ENCODE results near the gene EEPD1. TPM values are rescaled to one million over a fixed set of nuclear protein-coding genes. Genes with fewer than 3 reads are reported as not detected.

The EEPD1 gene
- total RNA-seq, 3 donors from 2014 or later: 0.63 to 1.4 (median 1.3) TPM

DNA sequence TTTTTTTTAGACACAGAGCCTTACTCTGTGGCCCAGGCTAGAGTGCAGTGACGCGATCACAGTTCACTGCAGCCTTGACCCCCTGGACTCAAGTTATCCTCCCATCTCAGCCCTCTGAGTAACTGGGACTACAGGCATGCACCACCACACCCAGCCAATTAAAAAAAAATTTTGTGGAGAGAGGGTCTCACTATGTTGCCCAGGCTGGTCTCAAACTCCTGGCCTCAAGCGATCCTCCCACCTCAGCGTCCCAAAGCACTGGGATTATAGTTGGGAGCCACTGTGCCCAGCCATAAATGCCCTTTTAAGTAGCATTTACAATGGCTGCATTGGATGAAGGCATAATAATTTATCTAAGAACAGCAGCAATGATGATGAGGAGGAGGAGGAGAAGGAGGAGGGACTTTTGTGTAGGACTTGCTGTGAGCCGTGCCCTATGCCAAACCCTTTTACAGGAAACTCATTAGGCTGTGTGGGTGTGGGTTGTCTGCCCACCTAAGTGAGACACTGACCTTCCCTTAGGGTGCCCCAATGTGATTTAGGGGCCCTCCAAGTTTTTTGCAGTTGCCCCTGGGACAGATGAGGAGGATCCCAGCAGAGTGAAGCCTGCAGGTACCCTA lies 51.1 kb downstream of the EEPD1 start:
- Mint-ChIP-seq H3K4me1 (ENCODE audit: low read depth) (peaks cover 53% of the 10 kb centered on the region), H3K27me3 (ENCODE audit: low read depth) (no peaks in the 10 kb centered on the region)

DNA sequence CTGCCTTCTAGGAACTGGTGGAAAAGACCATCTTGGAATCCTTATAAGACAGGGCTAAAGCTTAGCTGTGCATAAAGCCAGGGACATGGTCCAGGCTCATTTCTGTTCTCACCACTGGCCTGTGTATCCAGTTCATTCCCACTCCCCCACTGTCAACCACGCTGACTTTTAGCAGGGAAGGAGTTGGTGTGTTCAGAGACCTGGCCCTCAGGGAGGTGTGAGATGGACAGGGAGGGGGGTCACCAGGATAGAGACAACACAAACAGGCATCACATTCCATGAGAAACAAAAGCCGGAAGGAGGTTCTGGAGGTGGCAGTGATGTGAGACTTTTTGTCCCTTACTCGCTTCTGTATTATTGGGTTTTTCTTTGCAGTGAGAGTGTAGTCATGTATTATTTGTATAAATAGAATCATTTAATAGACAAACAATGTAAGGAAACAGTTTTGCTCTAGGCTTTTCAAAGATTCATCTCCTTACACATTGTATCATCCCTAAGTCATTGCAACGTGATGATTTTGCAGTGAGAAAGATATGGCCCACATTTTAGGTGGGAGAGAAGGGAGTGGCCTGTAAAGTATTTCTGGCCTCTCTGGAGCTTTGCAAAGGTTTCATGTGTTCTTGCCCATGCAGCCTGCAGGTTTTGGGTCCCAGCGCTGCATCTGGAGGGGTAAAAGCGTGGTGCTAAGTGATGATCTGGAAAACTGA lies 52.0 kb downstream of the EEPD1 start:
- peaks cover 2% of the 10 kb centered on the region for H3K27me3 Mint-ChIP-seq (ENCODE audit: low read depth)
- no peak for ATAC-seq
- no peaks in the 10 kb centered on the region for H3K36me3 Mint-ChIP-seq (ENCODE audit: insufficient read depth)
- no peaks in the 10 kb centered on the region for H3K9me3 Mint-ChIP-seq
- H3K4me1 Mint-ChIP-seq (ENCODE audit: low read depth): peaks cover 62% of the 10 kb centered on the region
- DNase-seq: no peak
- H3K4me3 Mint-ChIP-seq: no peak overlapping the region

More for the DNA sequence above, 51.1 kb downstream of the EEPD1 start:
- ATAC-seq: no peak
- Mint-ChIP-seq H3K4me3 (no peak overlapping the region), H3K9me3 (no peaks in the 10 kb centered on the region), H3K36me3 (ENCODE audit: insufficient read depth) (no peaks in the 10 kb centered on the region)
- DNase-seq: no peak

DNA sequence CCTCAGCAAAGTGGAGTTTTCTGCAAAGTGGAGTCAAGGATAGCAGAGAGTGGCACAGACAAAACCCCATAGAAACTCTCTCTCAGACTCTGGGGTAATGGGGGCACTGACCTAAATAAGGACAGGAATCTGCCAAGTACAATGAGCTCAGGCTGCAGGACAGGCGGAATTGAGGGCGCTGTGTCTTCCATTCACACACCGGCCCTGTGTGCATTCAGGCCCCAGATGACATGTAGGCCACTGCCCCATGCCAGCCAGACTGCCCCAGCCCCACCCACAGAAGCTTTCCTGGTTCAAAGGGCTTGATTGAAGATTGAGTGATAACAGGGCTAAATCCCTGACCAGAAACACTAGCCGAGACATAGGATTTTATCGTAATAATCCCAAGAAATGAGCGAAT lies 52.7 kb downstream of the EEPD1 start:
- no peak for ATAC-seq

DNA sequence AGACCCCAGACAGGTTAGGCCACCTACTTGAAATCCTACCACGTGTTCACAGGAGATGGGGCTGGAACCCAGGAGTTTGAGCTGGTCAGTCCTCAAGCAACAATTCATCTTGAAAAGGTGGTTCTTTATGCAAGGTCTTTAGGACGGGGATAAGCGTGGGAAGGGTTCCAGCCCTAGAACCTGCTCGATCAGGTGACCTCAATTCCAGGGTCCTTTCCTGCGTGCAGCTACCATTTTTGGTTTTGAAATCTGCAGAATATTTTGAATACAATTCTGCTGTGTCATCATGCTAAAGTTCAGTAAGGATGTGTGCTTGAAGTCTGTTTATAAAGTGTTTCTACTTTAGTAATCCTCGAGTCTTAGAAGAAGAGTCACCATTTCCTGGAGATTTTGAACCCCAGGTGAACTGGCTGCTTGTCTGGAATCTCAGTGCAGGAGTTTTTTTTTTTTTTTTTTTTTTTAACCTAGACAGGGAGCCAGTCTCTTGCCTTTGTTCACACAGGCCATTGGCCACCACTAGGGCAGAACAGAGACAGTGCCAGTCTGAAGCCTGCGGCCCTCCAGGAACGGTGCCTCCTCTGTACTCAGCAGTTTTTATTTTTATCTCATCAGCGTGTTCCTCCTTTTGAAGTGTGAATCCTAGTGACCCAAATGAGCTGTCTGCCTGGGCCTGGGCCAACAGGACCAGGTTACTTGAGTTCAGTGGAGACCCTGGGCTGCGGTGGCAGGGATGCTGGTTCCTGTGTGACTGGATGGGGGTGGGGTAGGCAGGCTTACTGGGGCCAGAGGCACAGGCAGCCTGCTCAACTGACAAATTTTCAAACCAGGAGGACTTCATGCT lies 54.6 kb downstream of the EEPD1 start:
- Mint-ChIP-seq H3K4me1 (ENCODE audit: low read depth) (peaks cover 53% of the 10 kb centered on the region), H3K27me3 (ENCODE audit: low read depth) (peaks cover 2% of the 10 kb centered on the region), H3K4me3 (no peak overlapping the region), H3K36me3 (ENCODE audit: insufficient read depth) (no peaks in the 10 kb centered on the region), H3K9me3 (no peaks in the 10 kb centered on the region)
- ATAC-seq (peak; percentile 40 to 49), DNase-seq (no peak)

More for the DNA sequence above, 52.7 kb downstream of the EEPD1 start:
- no peak for DNase-seq
- Mint-ChIP-seq H3K36me3 (ENCODE audit: insufficient read depth) (no peaks in the 10 kb centered on the region), H3K27me3 (ENCODE audit: low read depth) (peaks cover 2% of the 10 kb centered on the region), H3K4me1 (ENCODE audit: low read depth) (peaks cover 68% of the 10 kb centered on the region), H3K9me3 (no peaks in the 10 kb centered on the region), H3K4me3 (no peak overlapping the region)

DNA sequence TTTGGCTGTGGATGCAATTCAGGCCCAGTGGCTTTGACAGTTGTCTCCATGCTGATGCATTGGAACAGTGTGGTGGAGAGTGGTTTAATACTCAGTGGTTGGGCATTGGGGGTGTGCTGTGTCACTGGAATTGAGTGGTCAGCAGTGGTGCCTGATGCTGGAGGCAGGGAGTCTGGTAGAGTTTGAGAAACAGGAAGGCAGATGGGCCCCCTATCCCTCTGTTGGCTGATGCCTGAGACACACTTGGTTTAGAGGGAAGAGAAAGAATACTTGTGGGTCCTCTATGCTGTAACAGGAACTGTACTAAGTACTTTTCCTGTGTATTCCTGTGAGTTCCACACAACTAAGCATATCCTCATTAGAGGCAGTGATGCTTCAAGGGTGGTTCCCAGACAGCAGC lies 55.4 kb downstream of the EEPD1 start:
- Mint-ChIP-seq H3K4me3 (no peak overlapping the region), H3K9me3 (no peaks in the 10 kb centered on the region)
- no peak for ATAC-seq

DNA sequence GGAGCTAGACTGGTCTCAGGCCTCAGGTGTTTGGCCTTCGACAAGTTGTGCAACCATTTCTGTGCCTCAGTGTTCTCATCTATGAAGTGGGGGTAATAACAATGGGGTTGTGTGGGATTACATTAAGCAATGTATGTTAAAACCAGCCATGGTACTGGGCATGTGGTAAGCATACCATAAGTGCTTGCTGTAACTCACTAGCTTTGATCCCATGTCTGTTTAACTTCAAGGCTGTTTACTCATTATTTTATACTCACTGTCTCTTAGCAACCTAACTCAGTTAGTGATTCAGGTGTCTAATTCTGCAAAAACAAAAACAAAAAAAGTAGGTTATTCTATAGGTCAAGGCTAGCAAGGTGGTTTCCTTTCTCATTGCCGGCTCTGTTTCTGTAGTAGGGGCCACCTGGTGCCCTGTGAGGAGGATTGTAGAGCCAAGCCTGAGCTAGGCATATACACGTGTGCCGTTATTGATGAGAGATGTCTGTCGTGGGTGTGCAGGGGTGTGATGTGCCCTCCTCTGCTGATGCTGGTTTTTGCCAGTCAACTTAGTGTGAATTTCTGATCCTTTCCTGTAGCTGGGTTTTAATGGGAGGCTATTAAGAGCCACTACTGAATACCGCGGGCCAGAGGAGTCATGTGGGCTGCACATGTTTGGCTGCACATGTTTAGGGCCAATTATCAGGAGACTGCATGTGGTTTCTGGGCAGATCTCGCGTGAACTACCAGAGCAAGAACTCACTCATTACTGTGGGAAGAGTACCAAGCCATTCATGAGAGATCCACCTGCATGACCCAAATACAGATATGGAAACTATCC lies 56.2 kb downstream of the EEPD1 start:
- peaks cover 40% of the 10 kb centered on the region for H3K4me1 Mint-ChIP-seq (ENCODE audit: low read depth)
- H3K9me3 Mint-ChIP-seq: no peaks in the 10 kb centered on the region
- peak; percentile 25 to 55 for ATAC-seq
- DNase-seq: no peak
- peaks cover 2% of the 10 kb centered on the region for H3K27me3 Mint-ChIP-seq (ENCODE audit: low read depth)
- no peak overlapping the region for H3K4me3 Mint-ChIP-seq
- no peaks in the 10 kb centered on the region for H3K36me3 Mint-ChIP-seq (ENCODE audit: insufficient read depth)

More for the DNA sequence above, 55.4 kb downstream of the EEPD1 start:
- DNase-seq: no peak
- peaks cover 2% of the 10 kb centered on the region for H3K27me3 Mint-ChIP-seq (ENCODE audit: low read depth)
- H3K4me1 Mint-ChIP-seq (ENCODE audit: low read depth): peaks cover 46% of the 10 kb centered on the region
- no peaks in the 10 kb centered on the region for H3K36me3 Mint-ChIP-seq (ENCODE audit: insufficient read depth)

DNA sequence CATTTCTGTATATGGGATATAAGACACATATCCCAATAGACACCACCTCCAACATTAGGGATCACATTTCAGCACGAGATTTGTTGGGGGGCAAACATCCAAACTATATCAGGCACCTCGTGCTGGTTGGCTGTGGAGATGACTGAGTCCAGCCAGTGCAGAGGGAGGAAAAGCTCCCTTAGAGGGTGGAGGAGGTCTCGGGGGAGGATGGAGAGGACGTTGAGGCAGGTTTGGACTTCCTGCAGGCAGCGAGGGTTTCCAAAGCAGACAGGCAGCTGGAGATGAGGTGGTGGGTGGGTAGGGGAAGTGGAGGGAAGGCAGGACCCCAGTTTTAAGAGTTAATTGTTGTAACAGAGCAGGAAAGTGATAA lies 56.7 kb downstream of the EEPD1 start:
- DNase-seq (no peak), ATAC-seq (no peak)
- Mint-ChIP-seq H3K27me3 (ENCODE audit: low read depth) (peaks cover 2% of the 10 kb centered on the region), H3K36me3 (ENCODE audit: insufficient read depth) (no peaks in the 10 kb centered on the region), H3K9me3 (no peaks in the 10 kb centered on the region), H3K4me3 (no peak overlapping the region), H3K4me1 (ENCODE audit: low read depth) (peaks cover 40% of the 10 kb centered on the region)

DNA sequence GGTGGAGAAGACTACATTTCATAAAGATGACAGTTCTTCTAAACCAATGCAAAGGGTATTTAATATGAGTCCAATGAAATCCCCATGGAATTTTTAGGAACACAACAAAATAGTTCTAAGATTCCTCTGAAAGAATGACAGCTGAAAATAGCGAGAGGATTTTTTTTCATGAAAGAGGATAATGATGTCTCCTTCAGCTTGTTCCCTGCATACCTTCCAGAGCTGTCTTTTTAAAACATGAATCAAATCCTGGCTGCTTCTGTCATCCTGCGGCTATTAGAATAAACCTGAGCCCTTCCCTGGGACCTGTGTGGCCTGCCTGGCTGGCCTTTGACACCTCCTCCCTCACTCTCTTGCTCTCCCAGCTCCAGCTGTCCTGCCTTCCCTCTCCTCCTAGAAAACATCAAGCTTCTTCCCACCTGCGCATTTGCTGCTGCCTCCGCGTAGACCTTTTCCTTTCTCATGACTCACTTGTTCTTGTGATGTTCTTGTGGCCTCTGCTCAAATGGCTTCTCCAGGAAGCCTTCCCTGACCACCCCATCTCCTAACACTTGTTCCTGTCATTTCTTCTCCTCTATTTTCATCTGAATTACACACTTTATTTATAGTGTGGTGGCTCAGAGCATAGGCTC lies 57.4 kb downstream of the EEPD1 start:
- H3K27me3 Mint-ChIP-seq (ENCODE audit: low read depth): peaks cover 2% of the 10 kb centered on the region
- no peaks in the 10 kb centered on the region for H3K9me3 Mint-ChIP-seq
- peak overlapping the region; percentile 22 for H3K4me3 Mint-ChIP-seq
- peaks cover 40% of the 10 kb centered on the region for H3K4me1 Mint-ChIP-seq (ENCODE audit: low read depth)
- no peaks in the 10 kb centered on the region for H3K36me3 Mint-ChIP-seq (ENCODE audit: insufficient read depth)
- DNase-seq (no peak), ATAC-seq (no peak)

DNA sequence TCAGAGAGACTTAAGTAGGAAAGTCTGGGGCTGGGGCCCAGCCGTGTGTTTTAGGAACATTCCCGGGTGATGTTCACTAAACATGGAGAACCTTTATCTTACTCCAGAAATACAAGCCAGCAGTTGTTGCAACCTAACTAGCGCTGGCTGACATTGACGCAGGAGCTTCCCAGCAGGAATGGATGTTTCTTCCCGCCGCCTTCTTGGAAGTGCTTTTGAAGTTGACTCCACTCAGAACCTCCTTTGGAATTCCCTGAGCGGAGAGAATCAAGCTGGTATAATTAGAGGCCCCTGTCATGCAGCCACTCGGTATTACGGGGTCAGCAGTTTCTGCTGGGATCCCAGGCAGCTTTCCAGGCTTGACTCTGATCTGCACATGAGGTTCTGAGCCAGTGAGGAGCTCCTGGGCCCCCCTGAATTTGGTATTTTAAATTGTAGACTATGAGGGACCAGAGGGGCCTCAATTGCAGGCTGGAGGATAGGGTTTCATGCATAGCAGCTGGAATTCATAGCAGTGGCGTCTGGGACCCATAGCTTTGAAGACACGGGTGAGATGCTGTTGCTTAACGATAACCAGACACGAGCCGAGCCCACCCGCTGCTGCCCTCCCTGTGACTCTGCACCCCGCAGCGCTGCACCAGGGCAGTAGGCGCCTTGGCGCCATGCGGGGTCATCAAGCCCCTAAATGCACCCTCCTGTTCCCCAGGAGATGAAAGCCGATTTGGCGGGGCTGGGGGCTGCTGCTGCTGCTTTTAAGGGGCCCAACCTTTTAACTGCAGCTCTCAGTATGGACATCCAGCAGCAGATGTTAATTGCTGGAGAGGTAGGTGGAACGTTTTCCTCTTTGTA lies 61.8 kb downstream of the EEPD1 start:
- Mint-ChIP-seq H3K4me3 (no peak overlapping the region), H3K27me3 (ENCODE audit: low read depth) (peaks cover under 1% of the 10 kb centered on the region), H3K36me3 (ENCODE audit: insufficient read depth) (no peaks in the 10 kb centered on the region), H3K9me3 (no peaks in the 10 kb centered on the region), H3K4me1 (ENCODE audit: low read depth) (peaks cover 9% of the 10 kb centered on the region)
- no peak for ATAC-seq
- DNase-seq: no peak

DNA sequence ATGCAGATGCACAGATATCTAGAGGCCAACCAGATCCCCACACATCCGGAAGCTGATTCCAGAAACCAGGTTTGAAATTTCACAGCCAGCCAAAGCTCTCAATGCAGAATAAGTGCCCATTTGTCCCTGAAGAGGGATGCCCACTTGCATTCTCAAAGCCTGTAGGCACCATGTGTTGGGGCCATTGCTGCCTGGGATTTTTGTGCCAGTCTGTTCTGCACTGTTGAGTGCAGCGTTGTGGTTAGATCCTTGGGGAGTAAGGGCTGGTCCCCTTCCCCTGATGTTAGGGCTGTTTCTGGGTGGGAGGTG lies 62.4 kb downstream of the EEPD1 start:
- Mint-ChIP-seq H3K36me3 (ENCODE audit: insufficient read depth) (no peaks in the 10 kb centered on the region), H3K27me3 (ENCODE audit: low read depth) (no peaks in the 10 kb centered on the region), H3K4me1 (ENCODE audit: low read depth) (peaks cover 4% of the 10 kb centered on the region), H3K9me3 (no peaks in the 10 kb centered on the region), H3K4me3 (no peak overlapping the region)
- ATAC-seq (no peak), DNase-seq (no peak)

DNA sequence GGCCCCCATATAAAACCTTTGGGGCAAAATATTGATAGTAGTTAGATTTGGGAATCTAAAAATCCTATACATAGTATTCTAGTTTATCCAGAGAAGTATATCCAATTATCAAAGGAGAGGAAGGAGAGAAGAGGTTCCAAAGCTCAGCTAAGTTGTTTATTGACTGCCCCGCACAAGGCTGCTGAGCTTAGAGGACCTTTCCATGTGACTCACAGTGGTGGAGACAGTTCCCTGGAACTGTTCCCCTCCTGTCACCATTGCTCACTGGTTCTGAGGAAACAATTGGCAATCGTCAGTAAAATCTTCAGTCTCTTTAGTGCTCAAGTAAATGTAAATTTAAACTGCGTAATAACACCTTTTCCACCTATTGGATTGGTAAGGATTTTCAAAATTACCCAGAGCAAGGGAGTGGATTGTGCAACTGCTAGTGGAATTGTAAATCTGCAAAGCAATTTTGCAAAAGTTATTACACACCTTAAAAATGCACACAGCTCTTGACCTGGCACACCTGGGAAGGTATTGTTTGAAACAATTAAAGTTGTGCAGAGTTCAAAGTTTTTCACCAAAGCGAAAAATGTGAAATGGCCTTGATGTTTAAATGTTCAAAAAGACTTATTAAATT lies 63.1 kb downstream of the EEPD1 start:
- no peak for DNase-seq
- no peaks in the 10 kb centered on the region for H3K4me1 Mint-ChIP-seq (ENCODE audit: low read depth)
- no peaks in the 10 kb centered on the region for H3K27me3 Mint-ChIP-seq (ENCODE audit: low read depth)
- no peaks in the 10 kb centered on the region for H3K9me3 Mint-ChIP-seq
- no peak overlapping the region for H3K4me3 Mint-ChIP-seq
- H3K36me3 Mint-ChIP-seq (ENCODE audit: insufficient read depth): no peaks in the 10 kb centered on the region
- ATAC-seq: no peak

DNA sequence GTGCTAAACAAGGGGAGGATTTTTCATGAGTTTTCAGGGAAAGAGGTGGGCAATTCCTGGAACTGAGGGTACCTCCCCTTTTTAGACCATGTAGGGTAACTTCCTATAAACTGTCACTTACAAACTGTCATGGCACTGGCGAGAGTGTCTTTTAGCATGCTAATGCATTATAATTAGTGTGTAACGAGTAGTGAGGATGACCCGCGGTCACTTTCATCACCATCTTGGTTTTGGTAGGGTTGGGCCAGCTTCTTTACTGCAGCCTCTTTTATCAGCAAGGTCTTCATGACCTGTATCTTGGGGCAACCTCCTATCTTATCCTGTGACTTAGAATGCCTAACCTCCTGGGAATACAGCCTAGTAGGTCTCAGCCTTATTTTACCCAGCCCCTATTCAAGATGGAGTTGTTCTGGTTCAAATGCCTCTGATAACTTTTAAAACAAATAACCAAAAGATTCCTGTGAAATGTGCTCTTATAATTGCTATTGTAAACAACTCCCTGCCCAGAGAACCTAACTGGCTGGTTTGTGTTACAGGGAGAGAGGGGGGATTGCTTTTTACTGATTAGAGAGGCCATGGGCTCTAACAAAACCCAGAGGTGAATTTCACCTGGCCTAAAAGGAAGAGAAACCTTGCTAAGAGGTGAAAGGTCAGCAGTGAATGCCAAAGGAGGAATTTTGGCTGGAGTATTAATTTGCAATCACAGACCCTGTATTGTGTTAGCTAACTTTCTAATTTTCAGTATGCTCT lies 64.3 kb downstream of the EEPD1 start:
- ATAC-seq: no peak
- no peak for DNase-seq
- no peaks in the 10 kb centered on the region for H3K27me3 Mint-ChIP-seq (ENCODE audit: low read depth)
- no peaks in the 10 kb centered on the region for H3K36me3 Mint-ChIP-seq (ENCODE audit: insufficient read depth)
- H3K4me1 Mint-ChIP-seq (ENCODE audit: low read depth): no peaks in the 10 kb centered on the region
- no peak overlapping the region for H3K4me3 Mint-ChIP-seq
- no peaks in the 10 kb centered on the region for H3K9me3 Mint-ChIP-seq

All from activated T-cell treated with anti-CD3 and anti-CD28 coated beads, Interleukin-2, amount 50 U/mL, for 4 hours (primary cell).